ENCODE results near the gene MPPED2.
A peak's percentile ranks its signal among the peaks of the same experiment; 100 is the strongest.

The MPPED2 gene

GRCh38 chr11:30440510-30440909 is 145.6 kb downstream of the MPPED2 start:
- no peak for TF ChIP-seq CTCF (IDR thresholded peaks at IDR 0.05; ENCODE audit: low read depth, low read length, missing control alignments)
- H3K4me3 ChIP-seq (ENCODE audit: low read depth, low read length) = no peak overlapping the region
- no peak for DNase-seq (ENCODE audit: low read depth)
- in situ Hi-C loops (cut with HindIII; ENCODE audit: low sequenced_read_pairs) = no loop called here

DNA sequence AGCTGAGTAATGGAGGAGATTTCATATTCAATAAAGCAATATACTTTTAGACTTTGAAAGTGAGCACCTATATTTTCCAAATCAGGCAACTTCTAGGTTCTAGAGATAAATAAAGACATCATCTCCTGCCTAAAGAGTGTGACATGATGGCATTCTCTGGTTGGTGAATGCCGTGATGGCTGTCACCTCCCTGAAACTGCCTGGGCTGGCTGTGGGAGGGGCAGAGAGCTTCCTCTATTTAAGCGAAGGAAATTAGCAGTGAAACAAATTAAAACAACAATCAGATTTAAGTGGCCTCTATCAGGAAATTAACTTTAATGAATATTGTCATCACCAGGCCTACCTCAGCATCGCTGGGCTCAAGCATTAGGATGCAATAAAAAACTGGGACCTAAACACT is 149.4 kb downstream of the MPPED2 start:
- TF ChIP-seq CTCF (IDR thresholded peaks at IDR 0.05; ENCODE audit: low read depth, low read length, missing control alignments) = no peak

GRCh38 chr11:30435488-30435887 is 150.7 kb downstream of the MPPED2 start:
- no peak for TF ChIP-seq CTCF (IDR thresholded peaks at IDR 0.05; ENCODE audit: low read depth, low read length, missing control alignments)
- H3K4me3 ChIP-seq (ENCODE audit: low read depth, low read length) = no peak overlapping the region
- DNase-seq (ENCODE audit: low read depth) = no peak
- in situ Hi-C loops (cut with HindIII; ENCODE audit: low sequenced_read_pairs) = no loop called here

More for the DNA sequence above, 149.4 kb downstream of the MPPED2 start:
- no peak overlapping the region for H3K4me3 ChIP-seq (ENCODE audit: low read depth, low read length)
- in situ Hi-C loops (cut with HindIII; ENCODE audit: low sequenced_read_pairs) = no loop called here
- no peak for DNase-seq (ENCODE audit: low read depth)

GRCh38 chr11:30434901-30435300 is 151.3 kb downstream of the MPPED2 start:
- no peak for TF ChIP-seq CTCF (IDR thresholded peaks at IDR 0.05; ENCODE audit: low read depth, low read length, missing control alignments)
- DNase-seq (ENCODE audit: low read depth) = no peak
- in situ Hi-C loops (cut with HindIII; ENCODE audit: low sequenced_read_pairs) = no loop called here
- no peak overlapping the region for H3K4me3 ChIP-seq (ENCODE audit: low read depth, low read length)

DNA sequence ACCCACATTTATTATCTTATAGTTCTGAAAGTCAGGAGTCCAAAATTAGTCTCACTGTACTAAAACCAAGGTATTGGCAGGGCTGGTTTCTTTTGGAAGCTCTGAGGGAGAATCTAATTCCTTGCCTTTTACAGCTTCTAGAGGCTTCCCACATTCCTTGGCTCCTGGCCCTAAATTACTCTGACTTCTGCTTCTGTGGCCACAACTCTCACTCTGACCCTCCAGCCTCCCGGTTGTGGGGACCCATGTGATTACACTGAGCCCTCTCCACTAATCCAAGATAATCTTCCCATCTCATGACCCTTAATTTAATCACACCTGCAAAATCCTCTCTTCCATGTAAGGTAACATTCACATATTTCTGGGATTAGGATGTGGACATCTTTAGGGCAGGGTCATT is 152.3 kb downstream of the MPPED2 start:
- peak; percentile 3 for DNase-seq (ENCODE audit: low read depth)
- no peak overlapping the region for H3K4me3 ChIP-seq (ENCODE audit: low read depth, low read length)
- TF ChIP-seq CTCF (IDR thresholded peaks at IDR 0.05; ENCODE audit: low read depth, low read length, missing control alignments) = no peak
- in situ Hi-C loops (cut with HindIII; ENCODE audit: low sequenced_read_pairs) = no loop called here

- TF ChIP-seq CTCF (IDR thresholded peaks at IDR 0.05; ENCODE audit: low read depth, low read length, missing control alignments) = no peak
- in situ Hi-C loops (cut with HindIII; ENCODE audit: low sequenced_read_pairs) = no loop called here
- DNase-seq (ENCODE audit: low read depth) = no peak
- no peak overlapping the region for H3K4me3 ChIP-seq (ENCODE audit: low read depth, low read length)
Measured at GRCh38 chr11:30432716-30433115, 153.4 kb downstream of the MPPED2 start.

- in situ Hi-C loops (cut with HindIII; ENCODE audit: low sequenced_read_pairs) = no loop called here
- TF ChIP-seq CTCF (IDR thresholded peaks at IDR 0.05; ENCODE audit: low read depth, low read length, missing control alignments) = no peak
- no peak overlapping the region for H3K4me3 ChIP-seq (ENCODE audit: low read depth, low read length)
- no peak for DNase-seq (ENCODE audit: low read depth)
Measured at GRCh38 chr11:30432178-30432577, 154.0 kb downstream of the MPPED2 start.

Measured in astrocyte of the cerebellum (primary cell).